ENCODE data around the gene MKRN2. TPM values are rescaled to one million over a fixed set of nuclear protein-coding genes. Genes with fewer than 3 reads are reported as not detected.
A peak's percentile ranks its signal among the peaks of the same experiment; 100 is the strongest.

MKRN2 gene
- total RNA-seq, 1 donor from 2014 or later: 47.9 TPM

DNA sequence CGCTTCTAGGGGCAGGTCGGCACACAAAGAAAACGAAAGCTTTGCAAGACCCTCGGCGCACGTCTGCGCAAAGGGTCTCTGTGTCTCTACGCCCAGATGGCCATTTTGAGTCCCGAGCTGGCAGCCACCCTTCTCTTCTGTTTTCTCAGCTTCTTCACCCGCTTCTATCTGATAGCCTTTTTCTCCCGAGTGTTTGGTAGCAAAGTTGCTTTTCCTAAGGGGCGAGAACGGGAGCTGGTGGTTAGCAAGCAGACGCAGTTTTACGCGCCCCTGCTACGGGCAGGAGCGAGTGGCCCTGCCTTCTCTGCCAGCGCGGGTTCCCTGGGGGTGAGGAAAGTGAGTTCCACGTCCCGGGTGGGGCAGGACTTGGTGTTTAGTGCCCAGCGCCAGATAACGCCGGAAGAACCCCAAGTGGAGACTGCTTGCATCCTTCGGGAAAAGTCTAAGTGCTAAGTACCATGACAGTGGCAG lies 2.9 kb upstream of the MKRN2 start:
- DNase-seq (ENCODE audit: low read depth): peak; percentile 66

- no peak for DNase-seq (ENCODE audit: low read depth)
Measured at GRCh38 chr3:12556314-12556689, 585 bp upstream of the MKRN2 start.

- DNase-seq (ENCODE audit: low read depth): peak; percentile 34
Measured at GRCh38 chr3:12557473-12558100, 700 bp downstream of the MKRN2 start.

- DNase-seq (ENCODE audit: low read depth): no peak
Measured at GRCh38 chr3:12558706-12559105, 1.8 kb downstream of the MKRN2 start.

- no peak for DNase-seq (ENCODE audit: low read depth)
Measured at GRCh38 chr3:12559520-12559919, 2.6 kb downstream of the MKRN2 start.

GRCh38 chr3:12560505-12561190 lies 3.8 kb downstream of the MKRN2 start:
- DNase-seq (ENCODE audit: low read depth): peak; percentile 23

DNA sequence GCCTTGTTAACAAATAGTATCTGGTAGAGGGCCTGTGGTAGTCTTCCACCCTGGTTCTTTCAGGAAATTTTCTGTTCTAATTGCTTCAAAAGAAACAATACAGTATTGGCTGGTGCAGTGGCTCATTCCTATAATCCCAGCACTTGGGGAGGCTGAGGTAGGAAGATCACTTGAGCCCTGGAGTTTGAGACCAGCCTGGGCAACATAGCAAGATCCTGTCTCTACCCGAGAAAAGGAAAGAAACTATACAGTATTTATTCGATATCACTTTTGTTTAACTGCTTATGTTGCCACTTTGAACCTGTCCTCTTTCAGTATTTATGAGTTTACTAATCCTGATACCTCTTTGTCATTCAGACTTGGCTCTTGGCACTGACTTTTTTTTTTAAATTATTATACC lies 4.5 kb downstream of the MKRN2 start:
- no peak for DNase-seq (ENCODE audit: low read depth)

DNA sequence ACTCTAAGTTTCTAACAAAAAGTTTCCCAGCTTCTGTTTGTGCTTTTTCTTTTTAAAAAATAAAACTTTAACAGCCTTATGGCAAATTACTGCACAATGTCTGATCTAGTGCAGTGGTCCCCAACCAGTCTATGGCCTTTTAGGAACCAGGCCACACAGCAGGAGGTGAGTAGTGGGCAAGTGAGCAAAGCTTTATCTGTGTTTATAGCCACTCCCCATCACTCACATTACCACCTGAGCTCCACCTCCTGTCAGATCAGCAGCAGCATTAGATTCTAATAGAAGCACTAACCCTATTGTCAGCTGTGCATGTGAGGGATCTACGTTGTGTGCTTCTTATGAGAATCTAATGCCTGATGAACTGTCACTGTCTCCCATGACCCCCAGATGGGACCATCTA lies 5.6 kb downstream of the MKRN2 start:
- no peak for DNase-seq (ENCODE audit: low read depth)

GRCh38 chr3:12566976-12567375 lies 10.1 kb downstream of the MKRN2 start:
- DNase-seq (ENCODE audit: low read depth): no peak

DNA sequence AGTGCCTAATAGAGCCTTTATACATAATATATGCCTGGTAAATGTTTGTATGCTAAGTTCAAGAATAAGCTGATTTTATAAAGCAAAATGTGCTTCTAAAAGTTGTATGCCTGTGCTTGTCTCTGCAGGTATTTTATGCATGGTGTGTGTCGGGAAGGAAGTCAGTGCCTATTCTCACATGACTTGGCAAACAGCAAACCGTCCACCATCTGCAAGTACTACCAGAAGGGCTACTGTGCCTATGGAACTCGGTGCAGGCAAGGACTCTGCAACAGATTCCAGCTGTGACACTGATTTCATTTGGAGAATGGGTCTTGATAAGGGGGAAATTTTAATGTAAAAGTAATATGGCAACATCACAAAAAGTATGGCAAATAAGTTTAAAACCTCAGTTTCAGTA lies 11.9 kb downstream of the MKRN2 start:
- no peak for DNase-seq (ENCODE audit: low read depth)

DNA sequence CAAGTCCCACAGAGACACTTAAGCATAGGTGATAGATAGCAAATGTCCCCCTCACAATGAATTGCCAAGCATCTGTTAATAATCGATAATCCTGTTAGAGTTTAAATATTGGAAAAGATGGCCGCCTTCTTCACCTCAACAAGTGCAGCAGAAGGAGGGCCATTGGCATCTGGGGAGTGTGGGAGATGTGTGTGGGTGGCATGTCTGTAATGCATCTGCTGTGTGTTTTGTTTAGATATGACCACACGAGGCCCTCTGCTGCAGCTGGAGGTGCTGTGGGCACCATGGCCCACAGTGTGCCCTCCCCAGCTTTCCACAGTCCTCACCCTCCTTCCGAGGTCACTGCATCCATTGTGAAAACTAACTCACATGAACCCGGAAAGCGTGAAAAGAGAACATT lies 12.9 kb downstream of the MKRN2 start:
- peak; percentile 25 for DNase-seq (ENCODE audit: low read depth)

DNA sequence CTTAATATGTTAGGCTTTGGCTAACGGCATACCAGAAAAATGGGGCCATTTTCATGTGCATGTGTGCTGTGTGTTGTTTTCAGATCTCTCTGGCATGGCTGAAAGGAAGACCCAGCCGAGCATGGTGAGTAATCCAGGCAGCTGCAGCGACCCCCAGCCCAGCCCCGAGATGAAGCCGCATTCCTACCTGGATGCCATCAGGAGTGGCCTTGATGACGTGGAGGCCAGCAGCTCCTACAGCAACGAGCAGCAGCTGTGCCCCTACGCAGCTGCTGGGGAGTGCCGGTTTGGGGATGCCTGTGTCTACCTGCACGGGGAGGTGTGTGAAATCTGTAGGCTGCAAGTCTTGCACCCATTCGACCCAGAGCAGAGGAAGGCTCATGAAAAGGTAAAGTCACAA lies 15.1 kb downstream of the MKRN2 start:
- DNase-seq (ENCODE audit: low read depth): no peak

DNA sequence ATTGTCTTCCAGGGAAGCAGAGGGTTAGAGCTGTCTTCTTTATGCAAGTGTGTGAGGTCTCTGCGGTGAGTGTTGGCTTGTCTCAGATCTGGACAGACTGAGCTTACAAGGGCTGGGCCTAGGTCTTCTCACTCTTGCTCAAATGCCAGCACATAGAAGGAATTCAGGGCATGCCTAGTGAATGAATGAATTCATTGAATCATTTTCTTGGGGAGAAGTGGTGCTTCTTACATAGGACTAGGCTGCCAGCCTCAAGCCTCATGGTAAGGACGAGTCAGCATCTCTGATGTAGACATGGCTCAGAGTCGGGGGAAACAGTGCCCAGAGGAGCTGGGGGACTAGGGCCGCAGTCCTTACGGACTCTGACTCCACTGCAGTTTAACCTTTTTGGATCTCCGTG lies 17.2 kb downstream of the MKRN2 start:
- no peak for DNase-seq (ENCODE audit: low read depth)

- DNase-seq (ENCODE audit: low read depth): no peak
Measured at GRCh38 chr3:12574661-12575060, 17.8 kb downstream of the MKRN2 start.

GRCh38 chr3:12577379-12577778 lies 20.5 kb downstream of the MKRN2 start:
- DNase-seq (ENCODE audit: low read depth): no peak

- no peak for DNase-seq (ENCODE audit: low read depth)
Measured at GRCh38 chr3:12578742-12579141, 21.9 kb downstream of the MKRN2 start.

GRCh38 chr3:12579456-12579855 lies 22.6 kb downstream of the MKRN2 start:
- no peak for DNase-seq (ENCODE audit: low read depth)

- DNase-seq (ENCODE audit: low read depth): no peak
Measured at GRCh38 chr3:12579905-12580304, 23.0 kb downstream of the MKRN2 start.

GRCh38 chr3:12582730-12583129 lies 25.8 kb downstream of the MKRN2 start:
- DNase-seq (ENCODE audit: low read depth): no peak

DNA sequence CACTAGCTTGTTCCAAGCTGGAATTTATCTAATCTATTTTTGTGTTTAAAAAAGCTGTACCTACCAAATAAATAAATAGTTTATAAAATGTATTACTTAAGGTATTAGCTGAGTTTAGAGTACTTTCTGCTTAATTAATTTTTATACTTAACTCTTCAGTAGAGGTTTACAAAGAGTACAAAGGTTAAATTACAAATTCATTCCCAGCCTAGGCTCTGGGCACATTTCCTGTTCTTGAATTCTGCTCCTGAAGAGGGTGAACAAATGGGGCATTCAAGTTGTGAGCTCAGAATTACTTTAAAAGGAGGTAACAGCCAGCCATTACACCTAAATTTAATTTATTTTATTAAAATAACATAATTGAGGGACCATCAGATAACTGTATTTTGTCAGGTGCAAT lies 26.4 kb downstream of the MKRN2 start:
- no peak for DNase-seq (ENCODE audit: low read depth)

- DNase-seq (ENCODE audit: low read depth): no peak
Measured at GRCh38 chr3:12584083-12584482, 27.2 kb downstream of the MKRN2 start.

GRCh38 chr3:12585181-12585580 lies 28.3 kb downstream of the MKRN2 start:
- no peak for DNase-seq (ENCODE audit: low read depth)

- DNase-seq (ENCODE audit: low read depth): no peak
Measured at GRCh38 chr3:12585970-12586369, 29.1 kb downstream of the MKRN2 start.

Measured in myocyte (in vitro differentiated cells).